DOHH2 (cell line): ENCODE measurements around the gene CTDSPL.

Experiments used
- H3F3A ChIP-seq: fragments of 200-600 bp; sonication (generic), shearing (Covaris generic); 2 replicates; pipeline ENCODE4 v1.6.0; 2016; ENCODE audit warnings: antibody characterized with exemption, mild to moderate bottlenecking; ENCODE audit not compliant: control insufficient read depth, insufficient read depth
- H3K27ac ChIP-seq: fragments of 200-600 bp; sonication (generic); 2 replicates; pipeline ENCODE4 v1.5.1; 2014; ENCODE audit warnings: low read depth, mild to moderate bottlenecking, low read length, moderate library complexity
- H3K27me3 ChIP-seq: fragments of 200-600 bp; sonication (generic); 2 replicates; pipeline ENCODE4 v1.6.1; 2014; ENCODE audit warnings: mild to moderate bottlenecking, low read length, mixed read lengths; ENCODE audit not compliant: control insufficient read depth
- H3K36me3 ChIP-seq: fragments of 200-600 bp; sonication (generic); 2 replicates; pipeline ENCODE4 v1.6.1; 2014; ENCODE audit warnings: mild to moderate bottlenecking, low read length, moderate library complexity, mixed read lengths; ENCODE audit not compliant: control insufficient read depth
- H3K4me1 ChIP-seq: fragments of 200-600 bp; sonication (generic); 2 replicates; pipeline ENCODE4 v1.6.1; 2014; ENCODE audit warnings: mild to moderate bottlenecking, low read length, mixed read lengths; ENCODE audit not compliant: control insufficient read depth
- H3K4me2 ChIP-seq: fragments of 200-600 bp; sonication (generic); 2 replicates; pipeline ENCODE4 v1.6.0; 2014; ENCODE audit warnings: mild to moderate bottlenecking, low read length, moderate library complexity
- H3K4me3 ChIP-seq: fragments of 200-600 bp; sonication (generic); 2 replicates; pipeline ENCODE4 v1.5.1; 2014; ENCODE audit warnings: mild to moderate bottlenecking, low read length, mixed read lengths
- H3K79me2 ChIP-seq: fragments of 200-600 bp; sonication (generic); 2 replicates; pipeline ENCODE4 v1.6.1; 2014; ENCODE audit warnings: mild to moderate bottlenecking, low read length, mixed read lengths; ENCODE audit not compliant: control insufficient read depth
- H3K9me2 ChIP-seq: fragments of 200-600 bp; sonication (generic); replicated peaks from 2 replicates; pipeline ENCODE4 v1.6.1; 2014; ENCODE audit warnings: mild to moderate bottlenecking, low read length, mixed read lengths; ENCODE audit not compliant: control insufficient read depth
- H3K9me3 ChIP-seq: fragments of 200-600 bp; sonication (generic); 2 replicates; pipeline ENCODE4 v1.6.1; 2014; ENCODE audit warnings: antibody characterized with exemption, low read length, mixed read lengths; ENCODE audit not compliant: control insufficient read depth, insufficient read depth
- H4K20me1 ChIP-seq: fragments of 200-600 bp; sonication (generic); 2 replicates; pipeline ENCODE4 v1.6.0; 2014; ENCODE audit warnings: low read depth, mild to moderate bottlenecking, antibody characterized with exemption, low read length, moderate library complexity; ENCODE audit not compliant: control insufficient read depth, insufficient read depth
- CTCF ChIP-seq: fragments of 200-600 bp; sonication (generic); IDR thresholded peaks from one replicate; pipeline ENCODE4 v1.5.1; 2014; ENCODE audit warnings: antibody characterized with exemption, mild to moderate bottlenecking, low read depth, low read length; ENCODE audit not compliant: poor library complexity, severe bottlenecking
- EZH2phosphoT487 ChIP-seq: fragments of 200-600 bp; sonication (generic); IDR thresholded peaks from 2 replicates; pipeline ENCODE4 v1.6.1; 2017; ENCODE audit warnings: borderline replicate concordance, mild to moderate bottlenecking, antibody characterized with exemption, low read length, moderate library complexity, mixed read lengths

Gene CTDSPL

GRCh38 chr3:37999836-38000235 is 138.2 kb downstream of the CTDSPL start:
- Histone ChIP-seq H3K27ac (no peak overlapping the region), H3K36me3 (peaks cover 47% of the 10 kb centered on the region), H3K9me2 (no peaks in the 10 kb centered on the region), H4K20me1 (no peaks in the 10 kb centered on the region), H3K79me2 (peaks cover 7% of the 10 kb centered on the region), H3K4me3 (no peak overlapping the region), H3K9me3 (no peaks in the 10 kb centered on the region), H3K4me2 (no peak overlapping the region), H3K4me1 (peaks cover 23% of the 10 kb centered on the region), H3F3A (no peaks in the 10 kb centered on the region), H3K27me3 (no peaks in the 10 kb centered on the region)
- TF ChIP-seq CTCF (no peak), EZH2phosphoT487 (no peak)

- peaks cover 47% of the 10 kb centered on the region for H3K36me3 ChIP-seq
- H4K20me1 ChIP-seq = no peaks in the 10 kb centered on the region
- H3K9me3 ChIP-seq = no peaks in the 10 kb centered on the region
- no peaks in the 10 kb centered on the region for H3K9me2 ChIP-seq
- no peak for TF ChIP-seq CTCF
- TF ChIP-seq EZH2phosphoT487 = no peak
- H3K4me2 ChIP-seq = no peak overlapping the region
- H3K27ac ChIP-seq = no peak overlapping the region
- H3K27me3 ChIP-seq = no peaks in the 10 kb centered on the region
- no peak overlapping the region for H3K4me3 ChIP-seq
- H3F3A ChIP-seq = no peaks in the 10 kb centered on the region
- H3K79me2 ChIP-seq = peaks cover 1% of the 10 kb centered on the region
- H3K4me1 ChIP-seq = peaks cover 18% of the 10 kb centered on the region
Measured at GRCh38 chr3:38000242-38000916, 138.7 kb downstream of the CTDSPL start.

GRCh38 chr3:38000965-38001455 is 139.3 kb downstream of the CTDSPL start:
- TF ChIP-seq EZH2phosphoT487 (no peak), CTCF (no peak)
- no peaks in the 10 kb centered on the region for H3K9me3 ChIP-seq
- peaks cover 44% of the 10 kb centered on the region for H3K36me3 ChIP-seq
- no peaks in the 10 kb centered on the region for H3K9me2 ChIP-seq
- no peaks in the 10 kb centered on the region for H3F3A ChIP-seq
- H3K27ac ChIP-seq = no peak overlapping the region
- H3K79me2 ChIP-seq = no peaks in the 10 kb centered on the region
- no peaks in the 10 kb centered on the region for H4K20me1 ChIP-seq
- H3K4me3 ChIP-seq = no peak overlapping the region
- H3K4me2 ChIP-seq = no peak overlapping the region
- H3K27me3 ChIP-seq = no peaks in the 10 kb centered on the region
- peaks cover 17% of the 10 kb centered on the region for H3K4me1 ChIP-seq
